Renal pelvis (tissue), 4 donors: Measurements from ENCODE around the gene HSD17B12. TPM values are rescaled to one million over a fixed set of nuclear protein-coding genes. Genes with fewer than 3 reads are reported as not detected.
A peak's percentile ranks its signal among the peaks of the same experiment; 100 is the strongest.
"Not testable (repeated sequence)": the region's sequence is repeated elsewhere in the genome, so short reads cannot be mapped to it uniquely, and the experiment has no call there.

Experiments
- DNase-seq: peaks from one replicate; pipeline ENCODE4 v3.0.0-alpha.2; 2013
- polyA plus RNA-seq, 3 donors: library from polyadenylated mRNA; unstranded; fragments of 120-200 nt; gene quantifications; one replicate each; pipeline ENCODE4 v1.2.1, GENCODE V29; 2013; ENCODE audit not compliant: insufficient read length in 3 of 3

The HSD17B12 gene
- polyA plus RNA-seq, 3 donors, result 68.8 to 83.1 (median 76.3) TPM

DNA sequence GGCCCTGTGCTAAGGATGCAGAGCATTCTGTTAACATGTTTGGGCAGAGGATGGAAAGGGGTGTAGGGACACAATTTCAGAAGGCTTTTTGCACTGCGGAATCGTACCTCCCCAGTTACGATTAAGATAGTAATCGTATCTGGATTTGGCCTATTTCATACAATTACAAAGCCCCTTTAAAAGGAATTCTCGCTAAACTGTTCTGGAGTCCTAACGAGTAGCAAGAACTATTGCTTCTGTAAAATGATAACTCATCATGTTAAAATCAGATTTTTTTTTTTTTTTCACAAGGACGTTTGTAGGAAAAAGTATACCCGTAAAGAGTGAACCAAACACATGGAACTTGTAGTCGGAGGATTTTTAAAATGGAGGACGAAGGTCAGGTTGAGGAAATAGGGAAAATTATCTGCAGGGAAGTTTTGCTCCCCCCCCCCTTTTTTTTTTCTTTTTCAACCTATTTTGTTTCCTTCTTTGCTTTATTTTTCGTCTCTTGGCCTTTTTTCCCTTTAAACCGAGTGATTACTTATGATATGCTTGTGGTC lies 934 bp downstream of the HSD17B12 start:
- peak; percentile 47 for DNase-seq

DNA sequence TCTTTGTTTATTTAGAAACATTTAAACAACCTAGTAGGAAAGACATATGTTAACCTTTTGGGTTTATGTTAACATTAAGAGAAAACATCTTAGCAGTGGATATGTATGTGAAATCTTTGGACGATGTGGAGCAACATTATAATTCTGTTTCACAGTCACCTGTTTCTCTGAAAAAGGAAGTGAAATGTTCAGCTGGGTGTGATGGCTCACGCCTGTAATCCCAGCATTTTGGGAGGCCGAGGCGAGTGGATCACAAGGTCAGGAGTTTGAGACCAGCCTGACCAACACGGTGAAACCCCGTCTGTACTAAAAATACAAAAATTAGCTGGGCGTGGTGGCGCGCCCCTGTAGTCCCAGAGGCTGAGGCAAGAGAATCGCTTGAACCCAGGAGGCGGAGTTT lies 1.5 kb downstream of the HSD17B12 start:
- not testable (repeated sequence) for DNase-seq

DNA sequence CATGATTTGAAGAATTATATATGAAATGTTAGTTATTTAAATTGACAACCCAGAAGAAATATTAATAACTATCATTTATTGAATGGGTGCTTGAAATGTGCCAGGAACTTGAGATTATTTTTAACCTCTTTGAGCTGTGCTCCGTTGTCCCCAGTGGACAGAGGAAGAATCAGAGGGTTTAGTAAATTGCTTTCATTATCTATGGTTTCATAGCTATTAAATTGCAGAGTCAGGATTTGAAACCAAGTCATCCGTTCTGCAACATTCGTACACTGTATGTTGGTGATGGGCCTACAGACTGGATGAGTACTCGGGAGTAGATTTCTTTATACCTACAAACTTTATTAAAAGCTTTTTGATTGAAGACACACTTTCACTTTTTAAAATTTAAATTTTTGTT lies 4.9 kb downstream of the HSD17B12 start:
- no peak for DNase-seq

DNA sequence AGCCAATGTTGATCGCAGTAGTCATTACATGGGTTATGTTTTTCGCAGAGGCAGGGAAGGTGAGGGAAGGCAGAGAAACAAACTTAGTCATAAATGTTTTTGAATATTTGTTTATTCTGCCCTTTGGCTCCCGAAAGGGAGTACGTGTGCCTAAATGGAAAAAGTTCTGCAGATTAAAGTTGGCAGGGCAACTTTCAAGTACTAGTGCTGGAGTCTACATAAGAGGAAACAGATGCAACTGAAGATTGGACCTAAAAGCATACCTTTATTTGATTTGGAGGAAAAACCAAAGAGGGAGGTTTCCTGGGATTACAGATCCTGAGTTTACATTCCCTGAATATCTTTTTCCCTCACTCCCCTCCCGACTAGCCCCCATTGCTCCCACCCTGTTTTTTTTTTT lies 5.7 kb downstream of the HSD17B12 start:
- no peak for DNase-seq

DNA sequence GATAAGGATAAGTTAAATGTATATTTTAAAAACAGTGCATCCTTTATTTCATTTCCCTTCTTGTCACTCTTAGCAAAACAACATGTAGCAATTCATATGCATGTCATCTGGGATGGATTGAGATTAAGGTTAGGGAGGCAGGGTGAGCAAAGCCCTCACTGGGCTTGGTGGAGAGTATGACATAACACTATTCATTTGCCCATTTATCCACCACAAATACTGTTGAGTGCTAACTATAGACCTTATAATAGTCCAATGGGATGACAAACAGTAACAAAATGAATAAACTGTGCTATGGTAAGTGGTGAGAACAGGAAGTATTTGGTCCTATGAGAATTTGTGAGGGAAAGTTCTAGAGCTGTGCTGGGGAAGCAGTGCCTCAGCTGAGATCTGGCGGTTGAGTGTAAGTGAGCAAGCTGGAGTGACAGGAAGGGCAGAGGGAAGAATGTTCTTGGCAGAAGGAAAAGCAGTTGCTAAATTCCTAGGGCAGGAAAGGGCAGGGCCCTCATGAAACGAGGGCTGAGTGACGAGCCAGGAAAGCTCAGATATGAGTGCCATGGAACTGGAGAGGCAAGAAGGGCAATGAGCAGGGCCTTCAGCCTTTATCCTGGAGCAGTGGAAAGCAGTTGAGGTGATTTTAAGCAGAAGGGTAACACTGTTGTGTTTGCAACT lies 6.7 kb downstream of the HSD17B12 start:
- DNase-seq, result no peak

DNA sequence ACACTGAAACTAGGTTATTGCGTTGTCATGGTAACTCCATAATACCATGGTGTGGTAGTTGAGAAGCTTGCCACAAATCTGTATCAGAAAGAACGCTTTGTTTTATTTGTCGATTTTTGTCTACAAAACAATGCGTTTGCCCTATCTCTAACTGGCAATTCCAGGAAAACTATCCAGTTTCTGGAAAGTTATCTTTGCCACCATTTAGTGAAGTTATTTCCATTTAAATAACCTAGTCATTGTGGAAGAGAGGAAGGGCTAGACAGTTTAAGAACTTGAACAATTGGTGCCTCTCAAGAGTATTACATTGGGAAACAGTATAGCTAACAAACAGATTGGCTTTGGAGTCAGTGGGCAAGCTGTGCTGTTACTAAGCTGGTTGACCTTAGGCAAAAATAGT lies 7.9 kb downstream of the HSD17B12 start:
- DNase-seq, result no peak

DNA sequence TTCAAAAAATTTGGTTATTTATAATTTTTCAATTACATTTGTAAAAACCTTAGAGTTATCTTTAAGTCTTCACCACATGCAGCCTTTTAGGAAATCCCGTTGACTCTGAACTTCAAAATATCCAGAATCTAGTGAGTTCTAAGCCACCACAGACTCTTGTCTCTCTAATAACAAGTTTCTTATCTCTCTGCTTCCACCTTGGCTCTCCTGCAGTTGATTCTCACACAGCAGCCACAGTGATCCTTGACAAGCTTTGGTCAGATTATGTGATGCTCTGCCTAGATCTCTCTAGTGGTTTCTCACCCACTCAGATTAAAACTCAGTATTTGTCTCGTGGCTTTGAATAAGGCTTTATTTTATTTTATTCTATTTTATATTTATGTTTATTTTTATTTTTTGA lies 8.6 kb downstream of the HSD17B12 start:
- no peak for DNase-seq

DNA sequence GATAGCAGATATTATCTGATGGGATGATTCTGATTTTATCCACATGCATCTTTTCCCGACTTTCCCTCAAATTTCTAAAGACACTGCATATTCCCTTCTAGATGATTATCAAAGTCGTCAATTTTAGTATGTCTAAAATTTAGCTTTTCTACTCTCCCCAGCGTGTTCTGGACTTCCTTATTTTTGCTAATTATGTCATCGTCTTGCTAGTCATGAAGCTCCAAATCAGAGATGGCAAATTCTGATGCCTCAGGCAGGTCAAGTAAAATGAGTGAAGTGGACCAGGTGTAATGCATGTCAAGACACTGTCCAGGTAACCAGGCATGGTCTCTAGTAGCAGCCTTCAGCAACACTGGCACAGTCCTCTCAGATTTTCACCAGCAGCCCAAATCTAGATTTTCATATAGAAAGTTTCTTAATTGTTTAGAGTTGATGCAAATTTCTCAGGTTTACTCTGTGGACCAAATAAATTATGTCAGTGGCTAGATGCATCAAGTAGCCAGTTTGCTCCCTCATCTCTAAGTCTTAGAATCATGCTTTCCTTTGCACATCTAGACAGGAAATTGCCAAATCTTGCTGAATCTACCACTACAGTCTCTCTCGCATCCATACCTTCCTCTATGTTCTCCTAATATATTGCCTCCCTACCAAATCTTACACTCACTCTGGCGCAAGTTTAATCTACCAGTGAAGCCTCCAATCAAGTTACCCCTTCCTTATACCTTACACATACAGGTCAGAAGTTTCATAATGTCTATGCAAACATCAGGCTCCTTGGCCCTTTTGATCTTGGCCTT lies 10.6 kb downstream of the HSD17B12 start:
- DNase-seq, result no peak

DNA sequence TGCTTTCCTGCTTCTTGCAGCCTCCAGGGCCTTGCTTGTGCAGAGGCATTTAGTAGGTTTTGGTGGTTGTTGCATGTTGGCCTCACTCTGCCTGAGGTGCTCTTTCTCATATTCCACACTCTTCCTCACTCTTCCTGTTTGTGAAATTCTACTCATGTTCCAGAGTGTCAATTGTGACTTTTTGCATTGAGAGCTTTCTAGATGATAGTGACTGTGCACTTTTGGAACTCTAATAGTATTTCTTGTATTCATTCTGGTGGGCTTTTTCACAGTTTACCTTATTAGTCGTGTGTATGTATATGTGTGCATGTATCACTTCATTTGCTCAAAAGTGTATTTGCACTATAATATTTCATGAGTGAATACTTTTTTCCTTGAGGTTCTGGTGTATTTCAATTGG lies 11.3 kb downstream of the HSD17B12 start:
- DNase-seq, result no peak

DNA sequence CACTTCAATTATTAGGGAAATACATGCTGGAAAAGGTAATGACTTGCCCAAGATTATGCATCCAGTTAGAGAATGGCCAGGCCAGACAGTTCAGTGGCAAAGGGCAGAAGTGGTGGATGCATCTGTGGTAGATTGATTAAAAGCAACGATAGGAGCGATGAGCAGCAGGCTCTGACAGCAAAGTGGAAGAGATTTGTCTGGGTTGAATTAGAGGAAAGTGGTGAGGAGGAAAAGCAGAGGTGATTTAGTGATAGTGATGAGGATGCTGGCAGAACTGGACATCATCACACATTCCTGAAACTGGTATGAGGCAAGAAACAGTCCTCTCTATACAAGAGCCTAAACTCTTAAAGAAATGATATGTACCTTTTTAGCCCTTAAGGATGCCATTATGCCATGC lies 12.5 kb downstream of the HSD17B12 start:
- DNase-seq, result no peak

DNA sequence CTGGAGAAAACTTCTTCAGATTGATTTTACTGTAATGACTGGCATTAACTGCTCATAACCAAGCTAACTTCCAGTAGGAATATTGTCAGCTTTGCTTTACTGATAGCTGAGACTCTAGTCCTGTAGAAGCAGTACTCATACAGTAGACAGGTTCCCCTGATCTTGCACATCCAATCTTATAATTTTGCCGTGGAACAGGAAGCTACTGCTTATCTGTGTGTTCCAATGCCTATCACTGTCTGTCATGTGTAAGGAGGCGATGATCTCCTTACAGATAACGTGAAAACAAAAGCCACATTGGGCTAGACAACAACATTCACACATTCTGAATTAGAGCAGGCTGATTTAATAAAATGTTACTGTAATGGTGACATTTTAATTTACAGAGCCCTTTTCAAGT lies 13.2 kb downstream of the HSD17B12 start:
- no peak for DNase-seq

DNA sequence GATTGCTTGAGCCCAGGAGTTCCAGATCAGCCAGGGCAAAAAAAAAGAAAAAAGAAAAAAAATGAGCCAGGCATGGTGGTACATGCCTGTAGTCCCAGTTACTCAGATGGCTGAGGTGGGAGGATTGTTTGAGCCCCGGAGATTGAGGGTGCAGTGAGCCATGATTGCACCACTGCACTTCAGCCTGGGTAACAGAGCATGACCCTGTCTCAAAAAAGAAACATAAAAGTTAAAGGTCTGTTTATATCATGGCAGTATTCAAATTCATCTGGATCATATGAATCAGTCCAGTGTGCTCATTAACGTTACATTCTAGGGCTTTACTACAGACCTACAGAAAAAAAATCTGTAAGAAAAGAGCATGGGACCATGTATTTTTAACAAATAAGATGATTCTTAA lies 13.9 kb downstream of the HSD17B12 start:
- no peak for DNase-seq

DNA sequence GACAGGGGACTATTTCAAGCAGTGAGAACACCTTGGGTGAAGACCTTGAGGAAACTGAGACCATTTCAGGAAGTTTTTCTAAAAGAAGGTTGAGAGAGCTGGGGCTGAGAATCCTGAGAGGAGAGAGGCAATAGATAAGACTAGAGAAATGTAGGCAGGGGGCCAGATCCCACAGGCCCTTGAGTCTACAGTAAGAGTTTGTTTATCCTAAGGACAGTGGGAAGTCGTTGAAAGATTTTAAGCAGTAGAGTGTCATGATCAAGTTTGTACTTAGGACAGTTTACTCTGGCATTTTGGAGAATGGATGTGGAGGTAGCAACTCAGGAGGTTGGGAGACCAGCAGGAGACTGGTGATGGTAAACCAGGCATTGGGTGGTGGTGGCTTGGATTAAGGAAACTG lies 17.1 kb downstream of the HSD17B12 start:
- DNase-seq, result no peak

DNA sequence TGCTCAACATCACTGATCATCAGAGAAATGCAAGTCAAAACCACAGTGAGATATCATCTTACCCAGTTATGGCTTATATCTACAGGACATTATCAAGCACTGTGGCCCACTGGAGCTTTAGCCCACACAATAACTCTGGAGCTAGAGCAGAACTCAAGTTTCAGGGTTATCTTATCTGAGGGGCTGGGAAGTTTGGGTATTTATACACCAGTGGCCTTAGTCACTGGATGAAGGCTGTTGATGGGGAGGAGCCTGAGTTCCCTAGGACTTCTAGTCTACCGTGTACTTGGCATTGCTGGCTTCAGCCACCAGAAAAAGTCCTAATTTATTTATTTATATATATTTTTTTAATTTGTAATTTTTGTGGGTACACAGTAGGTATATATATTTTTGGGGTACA lies 19.3 kb downstream of the HSD17B12 start:
- no peak for DNase-seq

DNA sequence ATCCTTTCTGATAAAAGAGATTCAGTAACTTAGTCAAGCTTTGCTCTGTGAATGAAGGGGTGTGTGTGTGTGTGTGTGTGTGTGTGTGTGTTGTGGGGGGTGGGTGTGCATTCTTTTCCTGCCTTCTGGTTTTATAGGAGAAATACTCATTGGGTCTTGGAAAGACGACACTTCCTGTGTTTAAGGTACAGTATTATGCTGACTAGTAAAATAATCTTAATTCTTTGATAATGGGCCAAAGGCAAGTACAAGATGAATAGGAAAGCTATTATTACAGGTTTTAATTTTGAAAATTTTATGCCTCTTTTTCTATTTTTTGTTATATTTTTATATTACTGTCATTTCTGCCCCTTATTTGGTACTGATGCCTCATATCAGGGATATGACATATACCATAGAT lies 26.1 kb downstream of the HSD17B12 start:
- no peak for DNase-seq

DNA sequence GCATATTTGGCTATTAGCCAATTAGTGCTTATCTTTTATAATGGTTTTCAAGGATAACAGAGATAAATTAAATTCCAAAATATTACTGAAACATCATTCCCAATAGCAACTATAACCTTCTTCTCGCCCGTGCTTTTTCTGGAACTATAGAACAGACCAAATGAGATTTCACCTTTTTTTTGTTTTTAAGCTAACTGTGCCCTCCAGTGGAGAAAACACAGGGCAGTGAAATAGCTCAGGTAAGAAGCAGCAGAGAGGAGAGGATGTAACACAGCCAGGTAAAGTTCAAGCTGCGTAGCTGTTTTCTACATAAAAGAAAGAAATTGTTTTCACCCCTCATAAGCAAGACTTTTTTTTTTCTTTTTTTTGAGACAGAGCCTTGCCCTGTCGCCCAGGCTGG lies 28.2 kb downstream of the HSD17B12 start:
- DNase-seq, result no peak

DNA sequence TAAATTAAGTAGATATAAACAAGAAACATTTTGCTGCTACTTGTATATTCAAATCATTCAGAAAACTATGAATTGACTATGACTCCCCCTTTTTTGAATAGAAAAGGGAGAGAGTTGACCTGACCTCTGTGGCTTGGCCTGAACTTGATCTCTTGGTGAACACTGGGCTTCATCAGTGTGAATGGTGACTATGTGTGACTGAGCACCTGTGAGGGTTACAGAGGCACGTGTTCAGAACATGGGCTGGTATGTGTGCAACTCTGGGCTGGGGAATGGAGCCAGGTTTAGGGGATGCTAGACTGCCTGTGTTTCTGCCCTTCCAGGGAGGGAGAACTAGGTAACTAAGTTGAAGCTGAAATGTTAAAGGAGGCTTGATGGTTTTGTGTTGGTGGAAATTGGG lies 29.2 kb downstream of the HSD17B12 start:
- DNase-seq, result no peak

DNA sequence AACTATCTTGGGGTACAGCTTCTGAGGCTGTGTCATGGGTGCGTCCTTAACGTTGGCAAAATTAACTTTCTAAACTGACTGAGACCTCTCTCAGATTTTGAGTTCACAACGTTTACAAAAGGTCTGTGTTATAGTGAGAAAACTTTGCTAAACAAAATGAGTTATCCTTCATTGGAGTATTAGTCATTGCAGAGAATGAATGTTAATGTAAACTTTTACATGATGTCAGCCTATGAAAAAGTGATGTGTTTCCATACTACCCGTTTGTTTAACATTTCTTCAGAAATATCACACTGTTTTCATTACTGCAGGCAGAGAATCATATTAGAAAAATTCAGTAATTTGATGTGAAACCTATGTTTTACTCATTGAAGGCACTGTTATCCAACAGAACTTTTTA lies 32.1 kb downstream of the HSD17B12 start:
- DNase-seq, result no peak

DNA sequence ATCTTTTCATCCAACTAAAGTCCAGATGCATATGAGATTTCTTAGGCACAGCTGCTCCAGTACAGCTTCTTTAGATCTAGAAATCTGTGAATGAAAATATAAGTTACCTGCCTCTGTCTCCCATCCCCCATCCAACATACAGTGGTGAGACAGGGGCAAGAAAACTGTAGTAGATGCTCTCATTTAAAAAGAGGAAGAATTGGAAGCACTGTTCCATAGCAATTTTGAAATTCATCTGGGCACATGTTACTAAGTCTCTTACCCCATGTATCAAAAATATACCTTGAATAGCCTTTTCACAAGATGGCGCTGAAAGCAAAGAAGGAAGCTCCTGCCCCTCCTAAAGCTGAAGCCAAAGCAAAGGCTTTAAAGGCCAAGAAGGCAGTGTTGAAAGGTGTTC lies 37.8 kb downstream of the HSD17B12 start:
- DNase-seq, result no peak

DNA sequence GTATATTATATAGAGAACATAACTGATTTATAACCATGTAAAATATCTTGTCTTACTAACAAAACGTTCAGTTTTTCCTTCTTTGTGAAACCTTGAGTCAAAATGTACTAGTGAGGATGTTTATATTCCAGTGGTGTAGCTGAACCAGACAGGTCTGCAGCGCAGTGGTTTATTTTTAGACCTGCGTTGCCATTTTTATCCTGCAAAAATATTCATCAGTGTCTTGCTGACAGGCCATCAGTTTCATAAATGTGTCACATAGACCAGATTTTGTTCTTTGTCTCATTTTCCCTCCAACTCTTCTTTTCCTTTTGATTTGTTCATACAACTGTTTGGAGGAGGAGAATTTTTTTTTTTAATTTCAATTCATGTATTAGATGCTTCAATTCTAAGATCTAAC lies 43.1 kb downstream of the HSD17B12 start:
- no peak for DNase-seq

DNA sequence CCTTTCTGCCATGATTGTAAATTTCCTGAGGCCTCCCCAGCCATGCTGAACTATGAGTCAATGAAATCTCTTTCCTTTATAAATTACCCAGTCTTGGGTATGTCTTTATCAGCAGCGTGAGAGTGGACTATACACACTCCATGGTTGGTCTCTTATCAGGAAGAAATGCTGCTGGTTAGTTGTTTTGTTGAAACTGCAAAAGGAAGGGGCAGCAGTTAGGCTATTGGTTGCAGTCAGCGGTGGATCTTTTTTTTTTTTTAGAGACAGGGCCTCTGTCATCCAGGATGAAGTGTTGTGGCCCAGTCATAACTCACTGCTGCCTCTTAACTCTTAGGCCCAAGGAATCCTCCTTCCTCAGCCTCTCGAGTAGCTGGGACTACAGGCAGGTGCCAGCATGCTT lies 51.7 kb downstream of the HSD17B12 start:
- DNase-seq, result no peak

DNA sequence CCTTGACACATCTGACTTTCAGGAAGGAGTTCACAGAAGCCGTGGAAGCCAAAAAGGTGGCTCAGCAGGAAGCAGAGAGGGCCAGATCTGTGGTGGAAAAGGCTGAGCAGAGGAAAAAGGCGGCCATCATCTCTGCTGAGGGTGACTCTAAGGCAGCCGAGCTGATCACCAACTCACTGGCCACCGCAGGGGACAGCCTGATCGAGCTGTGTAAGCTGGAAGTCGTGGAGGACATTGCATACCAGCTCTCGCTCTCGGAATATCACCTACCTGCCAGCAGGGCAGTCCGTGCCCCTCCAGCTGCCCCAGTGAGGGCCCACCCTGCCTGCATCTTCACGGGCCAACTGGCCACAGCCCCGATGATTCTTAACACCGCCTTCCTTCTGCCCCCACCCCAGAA lies 53.7 kb downstream of the HSD17B12 start:
- no peak for DNase-seq

DNA sequence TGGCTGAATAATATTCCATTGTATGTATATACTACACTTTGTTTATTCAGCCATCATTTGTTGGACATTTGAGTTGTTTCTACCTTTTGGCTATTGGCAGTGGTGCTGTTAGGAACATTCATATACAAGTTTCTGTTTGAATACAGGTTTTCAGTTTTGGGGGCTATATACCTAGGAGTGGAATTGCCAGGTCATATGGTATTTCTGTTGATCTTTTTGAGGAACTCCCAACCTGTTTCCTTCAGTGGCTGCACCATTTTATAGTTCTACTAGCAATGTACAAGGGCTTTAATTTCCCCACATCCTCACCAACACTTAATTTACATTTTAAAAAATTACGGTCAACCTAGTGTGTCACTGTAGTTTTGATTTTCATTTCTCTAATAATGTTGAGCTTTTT lies 54.6 kb downstream of the HSD17B12 start:
- no peak for DNase-seq

DNA sequence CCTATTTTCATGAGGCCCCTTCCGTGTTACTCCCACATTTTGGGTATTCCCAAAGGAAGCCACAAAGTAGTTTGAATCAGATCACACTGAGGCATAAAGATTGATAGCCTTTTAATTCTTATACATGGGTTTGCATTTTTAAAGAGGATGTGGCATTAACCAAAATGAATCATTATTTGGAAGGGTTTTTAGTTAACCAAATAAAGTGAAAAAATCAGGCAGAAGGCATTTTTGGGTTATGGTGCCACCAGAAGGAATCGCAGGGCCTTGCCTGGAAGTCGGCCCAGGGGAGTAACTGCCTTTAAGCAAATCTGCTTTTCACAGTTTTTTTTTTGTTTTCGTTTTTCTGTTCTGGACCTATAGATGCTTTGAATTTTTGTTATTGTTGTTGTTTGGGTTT lies 55.4 kb downstream of the HSD17B12 start:
- DNase-seq, result no peak
